GM19397 (cell line): ENCODE results near the gene PTH1R.

Source experiments
- ATAC-seq: cut with Tn5 transposase; IDR thresholded peaks from one replicate; pipeline ENCODE4 v1.9.1; 2021; ENCODE audit warnings: mild to moderate bottlenecking, moderate library complexity; ENCODE audit not compliant: unreplicated experiment

Gene PTH1R

GRCh38 chr3:46849686-46850467 lies 27.6 kb upstream of the PTH1R start:
- no peak for ATAC-seq

GRCh38 chr3:46850468-46850779 lies 27.1 kb upstream of the PTH1R start:
- ATAC-seq = no peak

DNA sequence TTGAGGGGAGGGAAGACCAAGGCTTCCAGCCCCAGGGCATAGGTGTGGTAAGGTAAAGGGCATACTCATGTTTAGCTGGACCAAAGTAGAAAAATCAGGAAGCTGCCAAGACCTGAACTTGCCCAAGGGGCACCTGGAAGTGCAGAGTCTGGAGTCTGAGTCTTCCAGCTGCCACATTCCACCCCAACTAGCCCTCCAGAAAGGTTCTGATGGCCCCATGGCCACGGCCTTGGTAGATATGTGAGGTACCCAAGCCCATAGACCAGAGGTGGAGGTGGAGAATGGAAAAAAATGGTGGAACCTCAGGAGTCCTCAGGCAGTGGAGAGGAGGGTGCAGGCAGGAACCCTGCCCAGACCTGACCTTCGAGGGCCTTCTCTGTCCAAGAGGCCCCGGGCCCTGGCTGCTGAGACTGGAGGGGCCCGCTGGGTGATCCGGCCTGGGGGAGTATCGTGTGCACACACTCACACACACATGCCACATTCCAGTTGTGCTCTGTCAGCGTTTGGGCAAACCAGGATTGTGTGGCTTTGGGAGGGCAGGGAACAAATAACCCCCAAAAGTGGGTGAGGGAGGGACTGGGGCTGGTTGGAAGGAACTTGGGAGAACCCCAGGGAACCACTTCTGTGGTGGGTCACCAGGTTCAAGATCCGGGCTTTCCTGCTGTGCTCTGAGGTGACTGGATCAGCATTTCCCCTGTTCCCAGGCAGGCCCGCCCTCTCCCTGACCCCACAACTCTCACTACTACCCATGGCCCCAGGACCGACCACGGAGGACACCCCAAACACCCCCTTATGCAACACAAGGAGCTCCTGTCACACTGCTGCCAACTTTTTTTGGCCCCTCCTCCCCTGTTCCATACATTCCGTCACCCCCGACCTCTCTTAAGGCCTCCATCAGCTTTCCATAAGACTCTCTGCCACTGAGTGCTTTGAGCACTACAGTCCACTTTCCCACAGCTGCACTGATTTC lies 25.9 kb upstream of the PTH1R start:
- no peak for ATAC-seq

DNA sequence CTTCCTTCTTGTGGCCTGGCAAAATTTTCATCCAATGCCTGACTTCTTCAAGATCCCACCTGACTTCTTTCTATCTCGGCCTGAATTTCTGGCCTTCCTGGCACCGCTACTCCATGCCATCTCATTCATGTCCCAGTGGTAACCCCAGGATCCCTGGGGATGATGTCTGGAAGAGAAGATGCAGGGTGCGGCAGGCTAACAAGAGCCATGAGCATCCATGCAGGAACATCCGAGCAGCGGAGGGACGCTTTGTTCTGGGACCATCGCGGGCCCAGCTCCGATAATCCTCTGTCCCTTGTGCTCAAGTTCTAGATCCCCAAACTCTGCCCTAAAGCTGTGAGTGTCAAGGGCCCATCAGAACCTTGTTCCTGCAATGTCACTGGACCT lies 25.2 kb upstream of the PTH1R start:
- ATAC-seq = no peak

GRCh38 chr3:46852839-46853355 lies 24.6 kb upstream of the PTH1R start:
- no peak for ATAC-seq

- ATAC-seq = no peak
Measured at GRCh38 chr3:46853441-46854415, 23.8 kb upstream of the PTH1R start.

GRCh38 chr3:46854555-46854991 lies 22.9 kb upstream of the PTH1R start:
- no peak for ATAC-seq

GRCh38 chr3:46856576-46857471 lies 20.7 kb upstream of the PTH1R start:
- no peak for ATAC-seq

DNA sequence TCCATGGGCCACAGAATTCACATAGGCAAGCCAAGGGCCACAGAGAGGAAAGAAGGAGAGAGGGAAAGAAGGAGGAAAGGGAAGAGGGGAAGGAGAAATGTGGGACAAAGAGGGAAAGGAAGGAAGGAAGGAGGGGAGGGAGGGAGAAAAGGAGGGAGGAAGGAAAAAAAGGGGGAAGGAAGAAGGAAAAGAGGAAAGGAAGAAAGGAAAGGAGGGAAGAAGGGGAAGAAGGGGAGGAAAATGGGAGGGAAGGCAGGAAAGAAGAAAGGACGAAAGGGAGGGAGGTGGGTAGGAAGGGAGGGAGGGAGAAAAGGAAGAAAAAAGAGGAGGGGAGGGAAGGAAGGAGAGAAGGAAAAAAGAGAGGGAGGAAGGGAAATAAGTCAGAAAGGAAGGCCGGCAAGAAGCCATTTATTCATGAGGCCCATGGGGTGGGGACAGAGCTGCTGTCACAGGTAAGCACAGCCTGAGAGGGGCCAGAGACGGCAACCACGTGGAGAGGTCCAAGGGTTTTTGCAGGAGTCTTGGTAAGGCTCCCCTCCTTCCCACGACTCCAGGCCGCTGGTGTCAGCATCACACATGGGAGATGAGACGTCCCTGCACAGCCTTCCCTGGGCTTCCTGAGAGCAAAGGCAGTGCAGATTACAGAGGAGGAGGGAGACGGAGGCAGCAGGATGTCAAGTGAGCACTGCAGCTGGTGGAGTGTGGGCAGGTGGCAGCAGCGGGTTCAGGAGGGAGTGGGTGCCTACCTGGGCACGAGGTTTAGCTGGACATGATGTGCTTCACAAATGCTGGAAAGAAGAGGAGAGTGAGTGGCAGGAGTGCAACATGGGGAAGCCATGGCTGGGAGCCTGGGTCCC lies 19.8 kb upstream of the PTH1R start:
- ATAC-seq = no peak

- ATAC-seq = no peak
Measured at GRCh38 chr3:46858456-46858855, 19.1 kb upstream of the PTH1R start.

DNA sequence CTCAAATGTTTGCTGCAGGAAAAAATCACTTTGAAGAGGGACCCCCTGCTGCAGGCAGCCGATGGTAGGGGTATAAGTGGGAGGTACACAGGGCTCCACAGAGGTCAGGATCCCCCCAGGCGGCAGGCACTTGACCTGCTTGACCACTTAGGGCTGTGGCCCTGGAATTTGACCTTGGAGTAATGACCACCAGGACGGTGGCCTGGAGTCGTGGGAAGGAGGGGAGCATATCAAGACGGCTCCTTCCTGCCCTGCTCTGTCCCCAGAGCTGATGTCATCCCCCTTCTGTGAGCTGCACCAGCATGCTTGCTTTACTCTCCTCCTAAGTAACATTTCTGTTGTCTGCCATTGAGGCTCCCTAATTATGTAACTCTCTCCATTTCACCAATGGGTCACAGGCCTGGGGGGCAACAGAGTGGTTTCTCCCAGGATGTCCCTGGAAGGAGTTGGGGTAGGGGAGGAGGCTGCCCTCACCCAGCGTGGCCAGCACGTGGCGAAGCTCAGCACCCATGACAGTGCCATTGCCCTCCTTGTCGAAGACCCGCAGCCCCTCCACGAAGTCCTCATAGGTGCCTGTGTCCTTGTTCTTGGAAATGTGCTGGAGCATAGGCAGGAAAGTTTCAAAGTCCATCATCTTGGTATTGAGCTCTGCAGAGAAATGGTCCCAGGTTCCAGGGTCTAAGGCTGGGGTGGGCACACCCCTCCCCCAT lies 18.4 kb upstream of the PTH1R start:
- no peak for ATAC-seq

- ATAC-seq = no peak
Measured at GRCh38 chr3:46860017-46860809, 17.3 kb upstream of the PTH1R start.

DNA sequence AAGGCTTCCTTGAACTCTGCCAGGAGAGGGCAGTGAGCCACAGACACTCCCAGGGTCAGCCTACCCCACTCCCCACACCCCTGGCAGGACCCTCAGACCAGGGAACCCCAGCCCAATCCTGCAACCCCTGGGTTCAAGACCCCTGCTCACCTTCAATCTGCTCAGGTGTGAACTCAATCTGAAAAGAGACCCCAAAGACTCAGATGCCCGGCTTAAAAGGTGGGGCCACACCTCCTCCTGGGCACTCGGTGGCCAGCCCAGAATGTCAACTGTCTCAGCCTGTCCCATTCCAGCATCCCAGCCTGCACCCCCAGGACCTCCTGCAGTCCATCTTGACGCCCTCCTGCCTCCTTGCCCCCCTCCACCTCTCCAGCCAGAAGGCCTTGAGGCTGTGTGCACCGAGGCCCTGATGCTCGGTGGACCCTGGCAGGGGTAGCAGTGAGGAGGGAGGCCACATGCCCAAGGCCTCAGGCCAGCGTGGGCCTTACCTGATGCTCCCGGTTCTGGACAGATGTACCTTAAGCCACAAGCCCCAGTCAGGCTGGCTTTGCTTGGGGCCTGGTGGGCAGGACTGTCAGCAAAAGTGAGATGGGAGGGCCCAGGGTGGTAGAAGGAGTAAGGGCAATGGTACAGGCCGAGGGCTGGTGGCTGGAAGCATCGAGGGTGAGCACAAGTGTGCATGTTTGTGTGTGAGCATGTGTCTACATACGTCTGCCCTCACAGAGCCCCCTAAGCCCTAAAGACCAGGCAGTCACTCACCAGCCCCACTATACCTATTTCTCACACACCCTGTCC lies 16.5 kb upstream of the PTH1R start:
- ATAC-seq = no peak

DNA sequence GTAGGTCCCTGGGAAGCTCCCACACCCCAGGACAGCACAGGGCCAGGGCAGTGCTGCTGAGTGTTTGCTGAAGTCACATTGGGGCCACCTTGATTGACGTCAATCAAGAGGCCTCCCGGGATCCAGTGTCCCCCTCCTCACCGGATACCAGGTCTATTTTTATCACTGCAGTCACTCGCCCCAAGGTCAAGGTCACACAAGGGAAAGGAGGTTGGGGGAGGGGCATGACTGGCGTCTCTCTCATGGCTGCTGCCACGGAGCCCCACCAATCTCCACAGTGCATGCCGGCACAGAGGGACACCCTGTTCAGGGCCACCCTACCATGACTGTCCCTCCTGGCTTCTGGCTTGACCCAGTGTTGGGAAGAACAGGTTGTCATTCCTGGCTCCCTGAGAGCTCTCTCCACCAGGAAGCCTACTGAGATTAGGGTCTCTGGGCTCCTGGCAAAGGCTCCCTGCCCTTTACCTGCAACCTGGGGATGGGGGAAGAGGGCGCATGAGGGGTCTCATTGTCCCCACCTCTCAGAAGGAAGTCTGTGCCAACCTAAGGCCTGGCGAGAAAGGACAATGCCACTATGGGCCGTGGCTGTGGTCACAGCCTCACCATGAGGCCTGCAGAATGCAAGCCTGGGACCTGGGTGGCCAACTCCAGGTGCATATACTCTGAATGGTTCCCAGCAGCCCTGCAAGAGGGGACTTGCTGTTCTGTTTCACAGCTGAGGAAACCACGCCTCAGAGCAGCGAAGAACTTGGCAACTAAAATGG lies 15.7 kb upstream of the PTH1R start:
- no peak for ATAC-seq

- ATAC-seq = no peak
Measured at GRCh38 chr3:46862369-46863025, 15.0 kb upstream of the PTH1R start.
